Measurements from ENCODE around the gene PCDHA11.
"Not testable (repeated sequence)": the region's sequence is repeated elsewhere in the genome, so short reads cannot be mapped to it uniquely, and the experiment has no call there.

Gene PCDHA11

GRCh38 chr5:140827704-140828361 lies 40.9 kb upstream of the PCDHA11 start, which contains the start of gene PCDHA6:
Gene PCDHA6 (plus strand): TSS chr5:140827960. CDS start chr5:140828092, 132 bp downstream.
- H3K9me3 ChIP-seq = peaks cover 0 to 56% (median 37%) of the 10 kb centered on the region in 3 donors
- H3K36me3 ChIP-seq = no peaks in the 10 kb centered on the region
- intact Hi-C loops (cut with DNase I; ENCODE audit: low total_unique reads) = no loop called here
- H3K4me1 ChIP-seq = no peaks in the 10 kb centered on the region
- H3K4me3 ChIP-seq = peak within 1 kb of the TSS in 1 of 2 donors; percentile 15
- peaks cover 0 to 11% of the 10 kb centered on the region in 2 donors for H3K27me3 ChIP-seq
- no peak within 1 kb of the TSS for H3K27ac ChIP-seq
- no peak for TF ChIP-seq CTCF (IDR thresholded peaks at IDR 0.05)
- DNase-seq = no peak

- peaks cover 0 to 10% of the 10 kb centered on the region in 2 donors for H3K27me3 ChIP-seq
- no peak overlapping the region for H3K4me3 ChIP-seq
- H3K9me3 ChIP-seq = peaks cover 0 to 57% (median 32%) of the 10 kb centered on the region in 3 donors
- intact Hi-C loops (cut with DNase I; ENCODE audit: low total_unique reads) = no loop called here
- H3K4me1 ChIP-seq = no peaks in the 10 kb centered on the region
- H3K27ac ChIP-seq = no peak overlapping the region
- H3K36me3 ChIP-seq = no peaks in the 10 kb centered on the region
- no peak for DNase-seq
- no peak for TF ChIP-seq CTCF (IDR thresholded peaks at IDR 0.05)
These were observed 40.4 kb upstream of the PCDHA11 start for GRCh38 chr5:140828362-140828737.

GRCh38 chr5:140829511-140830501 lies 39.0 kb upstream of the PCDHA11 start:
- H3K27ac ChIP-seq; H3K36me3 ChIP-seq; H3K4me3 ChIP-seq; DNase-seq; H3K4me1 ChIP-seq; intact Hi-C loops (cut with DNase I; ENCODE audit: low total_unique reads); H3K27me3 ChIP-seq: not testable (repeated sequence)
- H3K9me3 ChIP-seq = peaks cover 0 to 63% (median 36%) of the 10 kb centered on the region in 3 donors

GRCh38 chr5:140833993-140834392 lies 34.8 kb upstream of the PCDHA11 start, which contains the start of gene PCDHA7:
Gene PCDHA7 (plus strand): TSS chr5:140834269. CDS start chr5:140834384, 115 bp downstream.
- peak within 1 kb of the TSS in 1 of 2 donors; percentile 9 for H3K4me3 ChIP-seq
- H3K27me3 ChIP-seq = peaks cover 0 to 12% of the 10 kb centered on the region in 2 donors
- intact Hi-C loops (cut with DNase I; ENCODE audit: low total_unique reads) = no loop called here

GRCh38 chr5:140834439-140835008 lies 34.2 kb upstream of the PCDHA11 start:
- H3K4me3 ChIP-seq = peak overlapping the region in 1 of 2 donors; percentile 9
- H3K27ac ChIP-seq; H3K4me1 ChIP-seq; H3K36me3 ChIP-seq; DNase-seq; intact Hi-C loops (cut with DNase I; ENCODE audit: low total_unique reads): not testable (repeated sequence)
- H3K27me3 ChIP-seq = peaks cover 0 to 12% of the 10 kb centered on the region in 2 donors
- peaks cover 0 to 55% (median 31%) of the 10 kb centered on the region in 3 donors for H3K9me3 ChIP-seq

More at GRCh38 chr5:140833993-140834392, 34.8 kb upstream of the PCDHA11 start, which contains the start of gene PCDHA7:
- Histone ChIP-seq H3K27ac (no peak within 1 kb of the TSS), H3K9me3 (peaks cover 0 to 60% (median 33%) of the 10 kb centered on the region in 3 donors), H3K4me1 (no peaks in the 10 kb centered on the region), H3K36me3 (peaks cover 0 to 3% (median 0%) of the 10 kb centered on the region in 3 donors)
- DNase-seq = no peak
- TF ChIP-seq CTCF (IDR thresholded peaks at IDR 0.05) = no peak
